Endothelial cell of umbilical vein (primary cell): ENCODE measurements around the gene TCERG1L. TPM values are rescaled to one million over a fixed set of nuclear protein-coding genes. Genes with fewer than 3 reads are reported as not detected.

Source experiments
- BruUV-seq: library from RNA; stranded (reverse); fragments of 400-500 nt; replicated peaks from 2 replicates; lab custom pipeline; 2021; lab: Mats Ljungman, UMichigan
- CTCF ChIA-PET: fragments of 300-600, 350-600 bp; sonication (Branson Sonifier 250); formaldehyde crosslinking; loops from one replicate; lab custom pipeline; 2021; ENCODE audit warnings: antibody characterized with exemption, inconsistent platforms; lab: Charles Lee
- POLR2A ChIA-PET: fragments of 300-600, 350-600 bp; sonication (Branson Sonifier 250); formaldehyde crosslinking; loops from one replicate; lab custom pipeline; 2021; ENCODE audit warnings: antibody characterized with exemption, inconsistent platforms; lab: Charles Lee
- DNase-seq: peaks from one replicate; pipeline ENCODE4 v3.0.0-alpha.2; 2011; ENCODE audit warnings: low read depth, low spot score
- FAIRE-seq: peaks from 2 replicates; lab custom pipeline; 2011; peaks lifted over from hg19 to GRCh38; lab: Jason Lieb, UNC
- H2AFZ ChIP-seq: 2 replicates; pipeline ENCODE4 v1.6.0; 2012; ENCODE audit warnings: low read depth, low read length, control low read depth, inconsistent platforms
- H3K27ac ChIP-seq: 2 replicates; pipeline ENCODE4 v1.5.1; 2011; ENCODE audit warnings: low read depth, mild to moderate bottlenecking, control low read depth, low read length, moderate library complexity; ENCODE audit not compliant: insufficient read depth
- H3K27me3 ChIP-seq, 2 experiments: 2 replicates each; pipeline versions ENCODE4 v1.6.0 to v1.6.1; 2011; ENCODE audit warnings: low read length in 2 of 2, mixed read lengths in 1 of 2; ENCODE audit not compliant: control insufficient read depth in 2 of 2, insufficient read depth in 2 of 2
- H3K36me3 ChIP-seq, 2 experiments: 2 replicates in 1 of 2; 3 replicates in 1 of 2; pipeline ENCODE4 v1.5.1; 2011; ENCODE audit warnings: low read length in 2 of 2, mild to moderate bottlenecking in 1 of 2, moderate library complexity in 1 of 2; ENCODE audit not compliant: control insufficient read depth in 2 of 2, insufficient read depth in 2 of 2; ENCODE audit errors: extremely low read depth in 1 of 2
- H3K4me1 ChIP-seq: 3 replicates; pipeline ENCODE4 v1.5.1; 2011; ENCODE audit warnings: mild to moderate bottlenecking, low read length; ENCODE audit not compliant: control insufficient read depth, insufficient read depth; ENCODE audit errors: extremely low read depth
- H3K4me2 ChIP-seq: 2 replicates; pipeline ENCODE4 v1.6.1; 2011; ENCODE audit warnings: low read length, control low read depth, mixed read lengths; ENCODE audit not compliant: insufficient read depth
- H3K4me3 ChIP-seq, 3 experiments: fragments of 200-600 bp in 1 of 3; sonication (generic), shearing (Covaris generic) in 1 of 3; replicated peaks in 1 of 3; 2 replicates each; pipeline ENCODE4 v1.5.1; 2011 to 2016; ENCODE audit warnings: control low read depth in 3 of 3, low read length in 3 of 3, mild to moderate bottlenecking in 2 of 3, inconsistent platforms in 1 of 3, low read depth in 1 of 3, moderate library complexity in 1 of 3; ENCODE audit not compliant: insufficient read depth in 1 of 3
- H3K79me2 ChIP-seq: 2 replicates; pipeline ENCODE4 v1.6.0; 2012; ENCODE audit warnings: low read length, inconsistent platforms; ENCODE audit not compliant: control insufficient read depth, insufficient read depth
- H3K9ac ChIP-seq: replicated peaks from 2 replicates; pipeline ENCODE3; 2011; ENCODE audit warnings: low read length, control low read depth; ENCODE audit not compliant: insufficient read depth; ENCODE audit errors: extremely low read depth
- H3K9me1 ChIP-seq: replicated peaks from 3 replicates; pipeline ENCODE4 v1.6.0; 2011; ENCODE audit warnings: mild to moderate bottlenecking, low read length; ENCODE audit not compliant: control insufficient read depth, insufficient read depth; ENCODE audit errors: extremely low read depth
- H3K9me3 ChIP-seq: replicated peaks from 2 replicates; pipeline ENCODE4 v1.5.1; 2012; ENCODE audit warnings: low read length, inconsistent platforms; ENCODE audit not compliant: control insufficient read depth, insufficient read depth
- H4K20me1 ChIP-seq: replicated peaks from 2 replicates; pipeline ENCODE3; 2011; ENCODE audit warnings: mild to moderate bottlenecking, low read length; ENCODE audit not compliant: control insufficient read depth, insufficient read depth; ENCODE audit errors: extremely low read depth
- CTCF ChIP-seq, 2 donors: IDR thresholded peaks; 1 replicate in 1 of 2; 2 replicates in 1 of 2; pipeline ENCODE4 v1.5.1; 2011; ENCODE audit warnings: low read length in 2 of 2, mild to moderate bottlenecking in 2 of 2, moderate library complexity in 2 of 2, control low read depth in 1 of 2, inconsistent platforms in 1 of 2, low read depth in 1 of 2; ENCODE audit not compliant: insufficient read depth in 1 of 2; ENCODE audit errors: extremely low read depth in 1 of 2
- GATA2 ChIP-seq: IDR thresholded peaks from 2 replicates; pipeline ENCODE4 v1.7.0; 2011; ENCODE audit warnings: low read depth, mild to moderate bottlenecking, moderate library complexity, mixed read lengths, low read length; ENCODE audit not compliant: insufficient read length, insufficient read depth
- MAX ChIP-seq: IDR thresholded peaks from 2 replicates; pipeline ENCODE4 v1.6.1; 2011; ENCODE audit not compliant: insufficient read depth, insufficient read length
- MYC ChIP-seq: IDR thresholded peaks from one replicate; pipeline ENCODE4 v1.6.1; 2011; ENCODE audit warnings: mild to moderate bottlenecking, low read depth, low read length
- POLR2A ChIP-seq: IDR thresholded peaks from 2 replicates; pipeline ENCODE4 v1.6.1; 2012; ENCODE audit warnings: low read depth, mild to moderate bottlenecking, control low read depth, low read length
- POLR2AphosphoS5 ChIP-seq: IDR thresholded peaks from 2 replicates; pipeline ENCODE4 v1.6.1; 2012; ENCODE audit warnings: low read depth, mild to moderate bottlenecking, control low read depth, low read length, moderate library complexity; ENCODE audit not compliant: insufficient read depth
- dilution Hi-C: fragments of 300-500 bp; cut with MboI; formaldehyde crosslinking; loops from one replicate; pipeline ENCODE4 v1.15.0; 2019; ENCODE audit warnings: low sequenced_read_pairs; ENCODE audit not compliant: extremely low pct_ligation_motif_present
- intact Hi-C: fragments of 100-400 bp; cut with micrococcal nuclease; formaldehyde crosslinking; loops from one replicate; pipeline ENCODE4 v1.10.0; 2022
- polyA plus RNA-seq, 4 experiments: library from polyadenylated mRNA; depleted of rRNA in 3 of 4; stranded (reverse) in 3 of 4; unstranded in 1 of 4; fragments of >200 nt; gene quantifications; 2 replicates each; pipeline versions ENCODE4 v1.2.1 to v1.2.3, GENCODE V29; 2011 to 2012; ENCODE audit warnings: missing spikeins in 1 of 4
- total RNA-seq: library from RNA; stranded (reverse); gene quantifications from 2 replicates; pipeline ENCODE4 v1.2.3, GENCODE V29; 2021

Gene TCERG1L
- total and polyA plus RNA-seq, 2 donors (not counting 3 experiments of a cell fraction or from before 2014, with no cell fraction given), result not detected

- dilution Hi-C loops (no loop called here), intact Hi-C loops (no loop called here)
- Histone ChIP-seq H3K79me2 (no peaks in the 10 kb centered on the region), H3K27me3 (no peaks in the 10 kb centered on the region), H3K9ac (no peak overlapping the region), H3K9me1 (no peaks in the 10 kb centered on the region), H4K20me1 (no peaks in the 10 kb centered on the region), H3K4me1 (no peaks in the 10 kb centered on the region), H2AFZ (no peak overlapping the region), H3K27ac (no peak overlapping the region), H3K4me2 (no peak overlapping the region), H3K36me3 (no peaks in the 10 kb centered on the region), H3K4me3 (no peak overlapping the region), H3K9me3 (peaks cover 11% of the 10 kb centered on the region)
- TF ChIP-seq MYC (no peak), CTCF (IDR thresholded peaks at IDR 0.05; ENCODE audit: extremely low read depth in 1 of 2, insufficient read depth in 1 of 2, low read depth in 1 of 2, low read length in 2 of 2) (no peak), MAX (no peak), GATA2 (no peak), POLR2AphosphoS5 (no peak), POLR2A (no peak)
- DNase-seq (no peak), FAIRE-seq (no peak)
- CTCF ChIA-PET, result no interaction called here
- POLR2A ChIA-PET, result no interaction called here
- no TSS peak for BruUV-seq
These were observed 39.6 kb downstream of the TCERG1L start for GRCh38 chr10:131271966-131272365.
